Activated CD4-positive, alpha-beta T cell treated with anti-CD3 and anti-CD28 coated beads for 1 hour (primary cell): ENCODE results near the gene BRAF.
"Not testable (repeated sequence)": the region's sequence is repeated elsewhere in the genome, so short reads cannot be mapped to it uniquely, and the experiment has no call there.

Experiments used
- DNase-seq: peaks from one replicate; pipeline ENCODE4 v3.0.0-alpha.2; 2020

The BRAF gene

DNA sequence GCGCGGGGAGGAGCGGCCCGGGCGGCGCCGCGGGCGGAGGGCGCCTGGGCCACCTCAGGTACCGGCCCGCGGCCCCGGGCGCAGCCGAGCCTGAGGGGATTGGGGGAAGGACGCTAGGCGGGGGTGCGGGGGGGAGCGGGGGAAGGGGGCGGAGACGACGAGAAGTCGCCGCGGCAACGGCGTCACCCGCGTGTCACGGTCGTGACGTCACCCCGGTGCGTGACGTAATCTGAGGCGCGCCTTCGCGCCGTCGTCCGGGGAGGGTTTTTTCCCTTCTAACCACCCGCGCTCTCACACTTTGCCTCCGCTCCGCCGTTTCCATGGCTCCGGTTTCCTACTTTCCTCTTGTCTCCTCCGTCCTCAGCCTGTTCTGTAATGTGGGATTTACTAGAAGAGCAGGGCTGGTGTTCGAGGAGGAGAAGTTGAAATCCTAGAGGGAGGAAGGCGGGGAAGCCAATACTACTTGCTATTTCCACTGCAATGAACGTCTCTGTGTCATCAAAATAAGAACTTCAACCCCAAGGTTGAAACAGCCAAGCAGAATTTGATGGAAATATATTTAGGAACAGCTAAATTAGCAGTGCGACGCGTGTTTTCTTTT lies at the start of gene BRAF:
BRAF (minus strand) TSS at position 109 of the 601 bp plus-strand sequence. CDS start 226 bp downstream, outside the sequence.
- peak; percentile 92 for DNase-seq

DNA sequence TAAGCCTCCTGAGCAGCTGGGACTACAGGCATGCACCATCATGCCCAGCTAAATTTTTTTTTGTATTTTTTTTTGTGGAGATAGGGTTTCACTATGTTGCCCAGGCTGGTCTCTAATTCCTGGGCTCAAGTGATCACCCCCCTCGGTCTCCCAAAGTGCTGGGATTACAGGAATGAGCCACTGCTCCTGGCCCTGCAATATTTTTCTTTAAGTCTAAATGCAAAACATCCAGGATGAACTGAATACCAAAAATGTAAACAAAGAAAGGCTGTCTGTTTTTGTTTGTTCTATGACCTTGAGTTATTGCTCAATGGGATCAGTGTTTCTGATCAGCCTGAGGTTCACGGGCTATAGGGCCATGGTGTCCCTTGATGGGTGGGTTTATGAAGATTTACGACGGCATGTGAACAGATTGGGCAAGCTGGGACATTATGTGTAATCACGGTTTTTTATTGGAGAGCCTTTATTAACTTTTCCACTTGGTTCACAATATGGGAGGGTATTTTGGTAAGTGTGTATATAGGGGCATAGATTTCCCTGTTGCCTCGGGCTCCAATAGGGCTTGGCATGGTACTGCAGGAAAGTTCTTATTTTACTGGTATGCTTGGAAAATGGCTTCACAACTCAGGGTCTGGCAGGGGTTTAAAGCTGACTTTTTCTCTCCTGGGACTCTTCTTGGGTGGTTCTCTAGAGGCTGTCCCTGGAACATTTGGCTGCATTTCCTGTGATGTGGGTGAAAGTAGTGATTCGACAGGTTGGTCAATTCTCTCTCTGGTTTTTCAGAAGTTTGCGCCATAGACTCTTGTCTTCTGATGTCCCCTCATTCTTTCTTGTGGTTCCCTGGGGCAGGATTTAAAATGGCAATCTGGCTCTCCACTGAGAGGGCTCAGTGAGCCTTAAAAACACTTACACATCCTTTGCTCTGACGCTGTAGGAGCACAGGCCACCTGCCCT lies 48.4 kb upstream of the BRAF start:
- no peak for DNase-seq

DNA sequence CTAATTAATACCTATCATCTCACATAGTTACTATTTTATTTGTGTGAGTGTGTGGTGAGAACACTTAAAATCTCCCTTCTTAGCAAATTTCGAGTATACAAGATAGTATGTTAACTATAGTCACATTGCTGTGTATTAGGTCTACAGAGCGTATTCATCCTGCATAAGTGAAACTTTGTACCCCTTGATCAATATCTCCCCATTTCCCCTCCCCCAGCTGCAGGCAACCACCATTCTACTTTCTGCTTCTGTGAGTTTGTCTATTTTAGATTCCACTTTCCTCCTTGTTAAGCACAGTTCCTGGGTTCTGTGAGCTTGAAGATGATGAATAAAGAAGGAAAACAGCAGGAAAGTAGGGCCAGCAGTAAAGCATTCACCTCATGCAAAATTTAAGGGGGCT lies 47.6 kb upstream of the BRAF start:
- DNase-seq, result no peak

DNA sequence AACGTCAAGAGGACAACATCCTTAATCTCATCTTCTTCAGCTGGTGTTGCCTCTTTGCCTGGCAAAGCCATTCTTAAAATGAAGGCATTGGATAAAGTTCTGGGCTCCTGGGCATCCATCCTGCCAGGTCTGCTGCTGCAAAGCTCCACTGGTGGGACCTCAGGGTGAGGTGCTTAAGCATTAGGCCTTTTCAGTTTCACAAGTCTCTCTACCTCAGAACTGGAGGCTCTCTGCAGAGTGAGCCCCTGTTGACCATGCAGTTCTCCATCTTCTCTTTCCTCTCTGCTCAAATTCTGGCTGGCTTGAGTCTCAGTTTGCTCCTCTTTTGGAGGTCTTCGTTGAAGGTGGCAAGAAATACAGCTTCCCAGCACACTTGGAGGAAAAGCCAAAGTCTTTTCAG lies 42.7 kb upstream of the BRAF start:
- no peak for DNase-seq

DNA sequence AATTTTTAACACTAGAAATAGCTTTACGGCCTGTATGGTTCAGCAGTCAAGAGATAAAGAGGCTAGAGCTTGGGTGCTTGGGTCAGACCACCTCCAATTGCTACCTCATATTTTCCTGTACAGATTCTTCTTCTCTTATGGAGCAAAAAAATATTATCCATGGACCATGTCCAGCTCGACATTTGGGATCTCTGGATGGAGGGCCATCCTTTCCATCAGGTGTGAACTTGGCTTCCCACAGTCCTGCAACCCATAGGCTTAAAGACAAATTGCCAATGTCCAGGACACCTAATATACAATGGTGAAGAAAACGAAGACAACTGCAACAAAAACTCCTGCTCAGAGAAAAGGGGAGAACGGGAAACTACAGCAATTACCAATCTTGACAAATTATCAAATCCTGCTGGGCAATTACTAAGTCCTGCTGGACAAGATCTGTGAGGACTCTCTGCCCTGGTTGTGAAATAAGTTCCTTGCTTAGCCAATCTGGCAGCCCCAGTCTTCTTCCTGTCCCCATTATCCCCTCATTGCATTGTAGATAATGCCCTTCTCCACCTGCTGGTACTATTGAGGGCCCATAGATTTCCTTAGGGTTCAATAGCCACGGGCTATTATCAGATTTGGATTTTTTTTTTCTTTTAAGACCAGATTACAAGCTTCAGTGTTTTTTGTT lies 42.0 kb upstream of the BRAF start:
- no peak for DNase-seq

DNA sequence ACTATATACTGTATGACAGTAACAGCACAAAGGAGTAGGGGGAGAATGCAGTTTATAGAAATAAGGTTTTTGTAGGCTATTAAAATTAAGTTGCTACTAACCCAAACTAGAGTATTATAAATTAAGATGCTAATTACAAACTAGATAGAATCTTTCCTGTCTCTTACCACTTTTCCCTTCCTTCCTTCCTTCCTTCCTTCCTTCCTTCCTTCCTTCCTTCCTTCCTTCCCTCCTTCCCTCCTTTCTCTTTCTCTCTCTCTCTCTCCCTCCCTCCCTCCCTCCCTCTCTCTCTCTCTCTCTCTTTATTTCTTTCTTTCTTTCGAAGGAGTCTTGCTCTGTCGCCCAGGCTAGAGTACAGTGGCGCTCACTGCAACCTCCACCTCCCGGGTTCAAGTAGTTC lies 36.4 kb upstream of the BRAF start:
- no peak for DNase-seq

DNA sequence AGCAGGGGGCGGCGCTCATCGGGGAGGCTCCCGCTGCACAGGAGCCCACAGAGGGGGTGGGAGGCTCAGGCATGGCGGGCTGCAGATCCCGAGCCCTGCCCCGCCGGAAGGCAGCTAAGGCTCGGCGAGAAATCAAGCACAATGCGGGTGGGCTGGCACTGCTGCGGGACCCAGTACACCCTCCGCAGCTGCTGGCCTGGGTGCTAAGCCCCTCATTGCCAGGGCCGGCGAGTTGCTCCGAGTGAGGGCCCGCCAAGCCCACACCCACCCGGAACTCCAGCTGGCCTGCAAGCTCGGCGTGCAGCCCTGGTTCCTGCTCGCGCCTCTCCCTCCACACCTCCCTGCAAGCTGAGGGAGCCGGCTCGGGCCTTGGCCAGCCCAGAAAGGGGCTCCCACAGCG lies 32.3 kb upstream of the BRAF start:
- not testable (repeated sequence) for DNase-seq

DNA sequence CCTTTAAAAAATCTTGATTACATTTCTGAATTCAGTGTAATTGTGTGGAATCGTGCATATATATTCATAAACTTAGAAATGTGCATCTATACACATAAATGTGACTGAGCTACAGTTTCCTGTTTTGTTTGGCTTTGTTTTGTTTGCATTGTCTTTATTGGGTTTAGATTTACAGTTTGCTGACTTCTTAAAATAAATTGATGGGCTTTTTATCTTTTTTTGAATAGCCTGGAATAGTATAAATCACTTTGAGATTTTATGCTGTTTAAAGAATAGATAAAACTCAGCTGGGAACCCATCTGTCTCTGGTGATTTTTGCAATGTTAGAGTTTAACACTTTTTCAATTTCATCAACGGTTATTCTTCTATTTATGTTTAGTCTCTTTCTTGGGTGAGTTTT lies 21.2 kb upstream of the BRAF start:
- no peak for DNase-seq

DNA sequence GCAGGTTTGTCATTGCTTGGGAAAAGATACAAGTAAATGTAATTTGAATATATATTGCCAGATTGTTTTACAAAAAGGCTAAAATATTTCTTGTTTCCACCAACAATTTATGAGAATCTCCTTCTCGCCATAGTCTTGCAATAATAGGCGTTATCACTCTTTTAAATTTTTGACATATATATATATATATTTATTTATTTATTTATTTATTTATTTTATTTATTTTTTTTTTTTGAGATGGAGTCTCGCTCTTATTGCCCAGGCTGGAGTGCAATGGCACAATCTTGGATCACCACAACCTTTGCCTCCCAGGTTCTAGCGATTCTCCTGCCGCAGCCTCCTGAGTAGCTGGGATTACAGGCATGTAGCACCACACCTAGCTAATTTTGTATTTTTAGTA lies 17.5 kb upstream of the BRAF start:
- DNase-seq, result not testable (repeated sequence)

DNA sequence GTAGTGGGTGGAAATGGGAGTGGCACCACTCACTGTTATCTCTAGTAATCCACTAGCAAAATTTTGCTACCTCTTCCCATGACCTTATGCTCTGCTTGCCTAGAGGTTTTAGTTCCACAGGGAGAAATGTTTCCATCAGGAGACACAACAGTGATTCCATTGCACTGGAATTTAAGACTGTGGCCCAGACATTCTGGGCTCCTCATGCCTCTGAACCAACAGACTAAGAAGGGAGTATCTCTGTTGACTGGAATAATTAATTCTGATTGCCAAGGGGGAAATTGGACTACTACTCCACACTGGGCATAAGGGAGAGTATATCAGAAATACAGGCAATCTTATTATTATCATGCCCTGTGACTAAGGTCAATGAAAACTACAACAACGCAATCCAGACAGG lies 16.2 kb upstream of the BRAF start:
- DNase-seq, result no peak

DNA sequence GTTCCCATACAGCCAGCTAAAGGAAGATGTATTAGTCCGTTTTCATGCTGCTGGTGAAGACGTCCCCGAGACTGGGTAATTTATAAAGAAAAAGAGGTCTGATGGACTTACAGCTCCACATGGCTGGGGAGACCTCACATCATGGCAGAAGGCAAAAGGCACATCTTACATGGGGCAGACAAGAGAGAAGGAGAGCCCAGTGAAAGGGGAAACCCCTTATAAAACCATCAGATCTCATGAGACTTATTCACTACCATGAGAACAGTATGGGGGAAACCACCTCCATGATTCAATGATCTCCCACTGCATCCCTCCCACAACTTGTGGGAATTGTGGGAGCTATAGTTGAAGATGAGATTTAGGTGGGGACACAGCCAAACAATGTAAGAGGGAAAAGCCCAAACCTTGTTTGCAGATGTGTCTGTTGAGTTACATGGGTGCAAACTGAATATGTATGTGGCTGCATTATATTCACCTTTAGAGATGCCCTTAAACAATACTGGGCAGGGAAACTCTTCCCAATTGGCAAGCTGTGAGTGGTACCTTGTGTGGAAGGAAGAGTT lies 13.1 kb upstream of the BRAF start:
- DNase-seq, result no peak

DNA sequence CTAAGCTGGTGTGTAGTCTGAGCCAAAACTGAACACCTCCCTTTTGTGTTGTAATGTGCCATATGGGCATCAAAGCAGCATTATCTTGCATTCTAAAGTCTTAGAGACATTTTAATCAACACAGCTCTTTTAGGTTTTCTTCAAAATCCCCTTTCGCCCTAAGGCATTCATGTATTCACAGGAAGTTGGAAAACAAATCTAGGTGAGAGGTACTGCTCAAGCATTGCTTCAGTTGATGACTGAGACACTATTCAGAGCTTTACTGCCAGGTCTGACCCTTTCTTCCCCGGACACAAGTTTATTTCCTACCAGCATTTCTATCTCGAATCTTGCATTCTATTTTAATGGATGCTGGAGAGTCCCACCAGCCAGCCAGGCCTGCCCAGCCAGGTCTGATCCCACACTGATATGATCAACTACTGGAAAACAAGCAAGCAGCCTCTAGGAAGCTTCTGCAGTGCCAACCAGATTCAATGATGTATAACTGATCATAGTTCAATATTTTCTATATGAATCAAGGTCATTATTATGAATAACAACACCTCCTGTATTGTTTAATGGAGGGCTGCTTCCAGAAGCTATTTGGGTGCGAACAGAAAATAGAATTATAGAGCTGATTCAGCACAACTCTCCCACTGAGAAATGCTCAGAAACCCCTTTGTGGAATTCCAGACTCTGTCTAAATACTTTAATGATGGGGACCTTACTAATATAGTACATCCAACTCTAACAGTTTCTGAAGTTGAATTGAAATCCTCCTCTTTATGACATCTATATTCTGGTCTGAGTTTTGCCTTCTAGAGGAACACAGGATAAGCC lies 4.0 kb upstream of the BRAF start:
- DNase-seq, result no peak

DNA sequence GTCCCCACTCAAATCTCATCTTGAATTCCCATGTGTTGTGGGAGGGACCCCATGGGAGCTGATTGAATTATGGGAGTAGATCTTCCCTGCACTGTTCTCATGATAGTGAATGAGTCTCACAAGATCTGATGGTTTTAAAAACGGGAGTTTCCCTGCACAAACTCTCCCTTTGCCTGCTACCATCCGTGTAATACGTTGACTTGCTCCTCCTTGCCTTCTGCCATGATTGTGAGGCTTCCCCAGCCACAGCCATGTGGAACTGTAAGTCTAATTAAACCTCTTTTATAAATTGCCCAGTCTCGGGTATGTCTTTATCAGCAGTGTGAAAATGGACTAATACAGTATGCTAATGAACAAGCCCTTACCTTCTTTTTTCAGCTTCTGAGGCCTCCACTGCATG lies 3.2 kb upstream of the BRAF start:
- DNase-seq, result not testable (repeated sequence)

DNA sequence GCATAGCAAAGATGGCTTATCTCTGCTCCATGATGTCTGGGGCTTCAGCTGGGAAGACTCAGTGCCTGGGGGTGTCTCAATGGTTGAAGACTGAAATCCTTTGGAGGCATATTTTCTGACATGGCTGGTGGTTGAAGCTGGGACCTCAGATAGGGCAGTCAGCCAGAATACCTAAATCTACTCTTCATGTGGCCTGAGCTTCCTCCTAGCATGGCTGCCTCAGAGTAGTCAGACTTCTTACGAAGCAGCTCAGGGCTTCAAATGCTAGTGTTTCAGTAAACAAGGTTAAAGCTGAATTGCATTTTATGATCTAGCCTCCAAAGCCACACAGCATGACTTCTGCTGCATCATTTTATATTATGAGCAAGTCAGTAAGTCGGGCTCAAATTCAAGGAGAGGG lies 2.6 kb upstream of the BRAF start:
- DNase-seq, result no peak

DNA sequence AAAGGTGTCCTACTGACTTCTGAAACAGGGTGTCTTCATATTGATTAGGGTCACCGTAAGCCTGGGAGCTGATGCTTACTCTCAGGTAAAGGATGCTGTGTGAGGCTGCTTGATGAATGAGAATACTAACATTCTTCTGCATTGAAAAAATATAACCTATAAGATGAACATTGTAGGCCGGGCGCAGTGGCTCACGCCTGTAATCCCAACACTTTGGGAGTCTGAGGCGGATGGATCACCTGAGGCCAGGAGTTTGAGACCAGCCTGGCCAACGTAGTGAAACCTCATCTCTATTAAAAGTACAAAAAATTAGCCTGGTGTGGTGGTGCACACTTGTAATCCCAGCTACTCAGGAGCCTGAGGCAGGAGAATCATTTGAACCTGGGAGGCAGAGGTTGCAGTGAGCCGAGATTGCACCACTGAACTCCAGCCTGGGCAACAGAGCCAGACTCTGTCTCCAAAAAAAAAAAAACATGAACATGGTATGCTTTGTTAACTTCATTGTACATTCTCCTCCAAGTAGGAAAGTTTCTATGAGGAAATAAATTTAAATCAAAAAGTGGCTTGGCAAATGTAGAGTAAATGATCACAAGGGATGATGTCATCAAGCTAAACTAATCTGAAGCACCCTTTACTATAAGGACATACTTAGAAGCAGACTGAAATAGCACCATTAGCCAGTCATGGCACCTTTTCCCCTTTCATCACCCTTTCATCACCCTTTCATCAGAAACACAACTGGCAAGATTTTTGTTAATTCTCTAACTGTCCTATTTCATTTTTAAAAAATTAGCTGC lies 1.5 kb upstream of the BRAF start:
- DNase-seq, result no peak

DNA sequence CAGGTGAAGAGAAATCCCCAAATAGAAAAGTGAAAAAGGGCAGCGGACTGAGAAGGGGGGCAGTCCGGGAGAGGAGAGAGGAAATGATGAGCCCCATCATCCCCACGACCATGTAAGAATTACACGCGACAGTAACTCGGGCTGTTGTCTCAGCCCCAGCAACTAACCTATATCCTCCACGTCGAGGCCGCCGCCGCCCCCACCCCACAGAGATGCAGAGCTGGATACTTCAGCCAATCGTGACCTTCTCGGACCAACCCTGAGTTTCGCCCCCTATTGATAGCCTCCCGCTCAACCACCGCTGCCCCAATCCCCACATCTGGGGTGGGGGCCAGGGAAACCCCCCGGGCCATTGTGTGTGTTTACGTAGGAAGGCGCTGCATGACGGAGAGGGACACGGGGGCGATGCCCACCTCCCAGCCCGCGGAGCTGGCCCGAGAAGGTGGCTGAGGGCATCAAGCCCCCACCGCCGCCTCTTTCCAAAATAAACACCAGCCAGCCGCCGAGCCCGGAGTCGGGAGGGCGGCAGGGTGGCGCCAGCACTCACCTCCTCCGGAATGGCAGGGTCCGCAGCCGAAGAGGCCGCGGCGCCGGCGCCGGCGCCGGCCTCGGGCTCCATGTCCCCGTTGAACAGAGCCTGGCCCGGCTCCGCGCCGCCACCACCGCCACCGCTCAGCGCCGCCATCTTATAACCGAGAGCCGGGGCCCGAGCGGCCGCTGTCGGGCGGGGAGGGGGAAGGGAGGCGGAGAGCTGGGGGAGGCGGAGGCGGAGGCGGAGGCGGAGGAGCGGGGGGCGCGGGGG lies 509 bp downstream of the BRAF start:
- DNase-seq, result peak; percentile 55

DNA sequence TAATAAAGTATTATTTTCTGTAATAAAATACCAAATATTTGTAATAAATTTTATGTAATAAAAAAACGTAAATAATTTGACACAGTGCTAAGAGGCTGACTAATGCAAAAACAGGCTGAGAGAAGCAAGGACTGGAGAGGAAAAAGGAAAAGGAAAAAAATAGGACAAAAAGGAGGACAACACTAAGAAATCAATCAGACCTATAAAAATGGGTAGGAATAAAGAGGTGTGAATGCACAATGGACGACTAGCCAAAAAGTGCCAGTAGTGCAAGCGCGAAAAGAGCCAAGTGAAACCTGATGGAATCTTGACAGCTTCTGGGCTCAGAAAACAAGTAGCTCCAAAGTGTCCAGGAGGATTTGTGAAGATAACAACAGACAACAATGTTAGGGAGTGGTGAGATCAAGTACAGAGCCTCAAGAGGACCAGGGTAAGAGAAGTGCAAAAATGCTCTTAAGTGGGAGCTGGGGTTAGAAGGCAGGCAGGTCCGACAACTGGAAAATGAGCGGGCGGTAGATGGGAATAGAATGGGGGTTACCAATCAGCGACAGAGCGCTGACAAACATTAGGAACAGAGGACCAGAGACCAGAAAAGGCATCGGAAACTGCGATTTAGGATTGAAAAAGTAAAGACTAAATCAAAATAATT lies 1.2 kb downstream of the BRAF start:
- DNase-seq, result no peak

DNA sequence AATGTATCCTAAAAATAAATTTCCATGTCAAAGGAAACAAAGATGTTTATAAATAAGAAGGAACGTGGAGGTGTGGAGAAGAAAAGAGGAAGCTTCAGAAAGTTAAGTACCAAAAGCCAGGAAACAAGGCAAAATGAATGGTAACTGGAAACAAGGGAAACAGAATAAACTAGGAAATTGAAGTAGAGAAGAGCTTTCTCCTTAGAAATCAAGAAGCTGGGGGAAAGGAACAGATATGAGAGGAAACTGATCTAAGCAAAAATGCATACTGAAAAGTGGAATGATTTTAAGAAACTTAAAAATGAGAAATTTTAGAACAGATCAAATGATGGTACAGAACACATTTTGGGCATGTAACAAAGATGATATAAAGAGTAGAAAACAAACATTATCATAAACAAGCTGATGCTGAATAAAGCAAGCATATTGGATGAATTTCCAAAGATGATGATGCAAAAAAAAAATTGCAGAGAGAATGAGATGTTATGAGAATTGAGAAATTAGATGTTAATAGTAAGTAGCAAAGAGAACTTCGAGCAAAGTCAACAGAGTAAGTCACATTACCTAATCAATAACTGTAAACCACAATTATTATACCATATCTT lies 1.9 kb downstream of the BRAF start:
- DNase-seq, result no peak

DNA sequence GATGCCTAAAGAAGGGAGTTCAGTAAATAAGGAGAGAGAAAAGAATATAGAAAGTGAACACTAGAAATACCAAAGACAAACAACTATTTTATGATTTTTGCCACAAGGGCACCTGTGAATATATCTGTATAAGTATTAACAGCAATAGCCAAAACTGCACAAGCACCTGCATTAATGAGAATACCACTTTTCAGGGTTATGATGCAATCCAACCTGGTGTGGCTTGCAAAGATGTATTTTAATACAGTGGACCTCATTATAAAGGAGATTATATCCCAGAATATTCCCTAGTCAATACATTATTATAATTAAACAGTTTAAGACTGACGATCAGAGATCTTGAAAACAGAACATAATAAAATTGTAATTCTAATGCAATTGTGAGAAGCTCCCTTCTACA lies 4.0 kb downstream of the BRAF start:
- no peak for DNase-seq

DNA sequence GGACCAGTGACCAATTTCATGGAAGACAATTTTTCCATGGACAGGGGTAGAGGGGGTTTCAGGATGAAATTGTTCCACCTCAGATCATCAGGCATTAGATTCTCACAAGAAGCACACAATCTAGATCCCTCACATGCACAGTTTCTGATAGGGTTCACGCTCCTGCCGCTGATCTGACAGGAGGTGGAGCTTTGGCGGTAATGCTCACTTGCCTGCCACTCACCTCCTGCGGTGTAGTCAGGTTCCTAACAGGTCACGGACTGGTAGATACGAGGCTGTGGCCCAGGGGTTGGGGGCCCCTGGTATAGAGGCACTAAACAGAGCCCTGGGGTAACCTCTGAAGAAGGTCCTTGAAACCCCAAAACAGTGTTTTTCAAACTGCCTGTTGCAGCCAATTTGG lies 6.5 kb downstream of the BRAF start:
- no peak for DNase-seq
